GM19463 (cell line): ENCODE results near the gene DSCAM.
"Not testable (repeated sequence)": the region's sequence is repeated elsewhere in the genome, so short reads cannot be mapped to it uniquely, and the experiment has no call there.

ENCODE experiments used
- ATAC-seq: cut with Tn5 transposase; IDR thresholded peaks from one replicate; pipeline ENCODE4 v1.9.1; 2021; ENCODE audit warnings: mild to moderate bottlenecking, moderate library complexity; ENCODE audit not compliant: unreplicated experiment

DSCAM gene

DNA sequence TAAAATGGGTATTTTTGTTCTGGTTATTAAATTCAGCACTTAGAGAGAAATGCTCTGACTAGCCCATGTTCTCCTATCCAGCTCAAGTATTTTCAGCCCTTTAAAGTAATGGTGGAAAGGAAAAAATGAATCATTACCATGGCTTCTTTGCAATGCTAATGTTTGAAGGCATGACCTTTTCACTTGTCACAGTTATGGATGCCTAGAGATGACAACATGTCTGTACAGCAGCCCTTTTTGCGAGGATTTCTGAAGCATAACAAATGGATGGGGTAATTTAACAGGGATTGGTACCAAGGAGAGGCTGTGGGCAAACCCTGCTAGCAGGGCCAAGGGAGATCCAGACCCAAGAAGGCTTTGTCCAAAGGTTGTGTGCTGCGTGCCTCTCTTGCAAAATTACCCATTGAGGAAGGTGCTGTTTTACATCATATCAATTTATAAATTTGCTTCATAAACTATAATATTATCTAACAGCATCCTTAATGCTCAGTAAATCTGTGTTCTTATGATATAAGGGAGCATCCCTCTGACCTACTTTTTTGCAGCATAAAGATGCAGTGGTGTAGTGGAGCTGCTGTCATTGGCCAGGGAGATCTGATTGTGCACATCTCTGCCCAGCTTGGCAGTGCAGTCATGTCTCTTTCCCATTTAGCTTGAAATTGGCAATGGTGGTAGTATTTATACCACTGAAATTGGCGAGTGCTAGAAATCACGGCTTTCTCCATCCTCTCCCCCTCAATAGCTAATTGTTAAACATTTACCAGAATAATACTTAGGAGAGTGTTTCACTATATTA, 652.6 kb downstream of the DSCAM start:
- ATAC-seq = no peak

- no peak for ATAC-seq
These were observed 655.3 kb downstream of the DSCAM start for GRCh38 chr21:40191616-40192015.

DNA sequence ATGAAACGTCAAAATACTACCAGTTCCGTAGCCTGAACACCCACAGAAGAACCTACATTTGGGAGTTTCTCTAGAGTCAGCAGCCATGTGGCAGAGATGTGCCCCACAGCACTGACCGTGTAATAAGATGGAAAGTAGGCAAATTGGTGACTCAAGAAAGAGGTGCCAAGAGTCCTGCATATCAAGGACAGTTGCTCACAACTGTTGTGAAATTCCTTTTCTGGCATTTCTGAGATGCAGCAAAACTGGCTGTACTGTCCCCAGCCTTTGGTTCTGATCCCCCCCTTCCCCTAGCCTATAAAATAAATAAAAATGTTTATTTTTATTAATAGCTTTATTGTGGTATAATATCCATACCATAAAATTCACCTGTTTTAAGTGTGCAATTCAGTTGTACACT, 655.8 kb downstream of the DSCAM start:
- no peak for ATAC-seq

GRCh38 chr21:40187946-40188654, 658.9 kb downstream of the DSCAM start:
- no peak for ATAC-seq

DNA sequence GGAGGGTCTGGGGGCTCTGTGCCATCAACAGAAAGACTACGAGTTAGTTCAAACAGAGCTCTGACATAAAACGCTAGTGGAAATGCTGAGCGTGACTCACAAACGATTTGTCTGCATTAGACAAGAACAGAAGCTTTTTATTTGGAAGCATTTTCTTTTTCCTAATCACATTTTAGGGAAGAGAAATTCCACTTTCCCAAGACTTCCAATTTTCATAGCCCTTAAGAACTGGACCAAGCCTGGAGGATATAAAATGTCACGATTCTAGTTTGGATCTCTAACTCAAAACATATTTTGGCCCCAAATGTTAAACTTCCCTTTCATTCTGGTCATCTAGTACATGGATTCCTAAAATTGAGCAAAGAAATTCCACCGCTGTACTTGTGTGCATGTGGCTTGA, 659.7 kb downstream of the DSCAM start:
- ATAC-seq = no peak

DNA sequence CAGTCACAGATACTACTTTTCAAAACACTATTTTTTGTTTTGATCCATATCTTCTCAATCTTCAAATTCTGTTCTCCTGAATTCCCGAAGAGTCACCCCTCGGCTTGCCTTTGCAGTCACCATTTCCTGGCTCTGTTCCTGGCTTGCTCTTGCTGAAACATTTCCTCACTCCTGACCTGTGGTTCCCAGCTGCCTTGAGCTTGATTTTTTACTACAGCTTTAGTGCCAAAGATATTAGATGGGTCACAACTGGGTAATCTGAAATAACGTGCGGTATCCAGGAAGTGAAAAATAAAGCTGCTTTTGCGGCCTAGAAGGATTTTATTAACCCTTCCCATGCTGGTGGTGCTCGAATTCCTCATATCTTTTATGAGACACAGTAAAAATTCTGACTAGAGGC, 660.9 kb downstream of the DSCAM start:
- ATAC-seq = no peak

GRCh38 chr21:40185208-40185607, 661.8 kb downstream of the DSCAM start:
- ATAC-seq = no peak

DNA sequence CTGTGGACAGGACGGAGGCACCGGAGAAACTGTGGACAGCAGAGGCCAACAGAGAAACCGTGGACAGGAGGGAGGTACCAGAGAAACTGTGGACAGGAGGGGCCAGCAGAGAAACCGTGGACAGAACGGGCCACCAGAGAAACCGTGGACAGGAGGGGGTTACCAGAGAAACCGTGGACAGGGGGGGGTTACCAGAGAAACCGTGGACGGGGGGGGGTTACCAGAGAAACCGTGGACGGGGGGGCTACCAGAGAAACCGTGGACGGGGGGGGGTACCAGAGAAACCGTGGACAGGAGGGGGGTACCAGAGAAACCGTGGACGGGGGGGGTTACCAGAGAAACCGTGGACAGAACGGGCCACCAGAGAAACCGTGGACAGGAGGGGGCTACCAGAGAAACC, 664.5 kb downstream of the DSCAM start:
- ATAC-seq = not testable (repeated sequence)

- ATAC-seq = no peak
These were observed 667.8 kb downstream of the DSCAM start for GRCh38 chr21:40179166-40179565.

DNA sequence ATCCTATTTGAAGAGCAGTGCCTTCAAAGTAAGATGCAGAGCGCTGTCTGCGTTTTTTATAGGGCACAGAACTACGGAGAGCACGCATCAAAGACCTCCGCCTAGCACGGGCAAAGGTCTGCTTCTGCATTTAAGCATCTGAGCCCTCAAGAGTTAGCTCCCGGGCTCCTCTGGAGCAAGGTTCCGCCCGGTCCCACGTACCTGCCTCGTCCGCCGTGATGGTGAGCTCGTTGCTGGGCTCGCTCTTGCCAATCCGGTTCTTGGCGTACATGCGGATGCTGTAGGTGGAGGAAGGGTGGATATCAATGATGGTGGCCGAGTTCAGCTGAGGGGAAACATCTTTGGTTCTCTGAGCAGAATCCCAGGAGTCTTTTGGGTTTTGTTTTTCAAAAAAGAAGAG, 668.2 kb downstream of the DSCAM start:
- ATAC-seq = no peak

DNA sequence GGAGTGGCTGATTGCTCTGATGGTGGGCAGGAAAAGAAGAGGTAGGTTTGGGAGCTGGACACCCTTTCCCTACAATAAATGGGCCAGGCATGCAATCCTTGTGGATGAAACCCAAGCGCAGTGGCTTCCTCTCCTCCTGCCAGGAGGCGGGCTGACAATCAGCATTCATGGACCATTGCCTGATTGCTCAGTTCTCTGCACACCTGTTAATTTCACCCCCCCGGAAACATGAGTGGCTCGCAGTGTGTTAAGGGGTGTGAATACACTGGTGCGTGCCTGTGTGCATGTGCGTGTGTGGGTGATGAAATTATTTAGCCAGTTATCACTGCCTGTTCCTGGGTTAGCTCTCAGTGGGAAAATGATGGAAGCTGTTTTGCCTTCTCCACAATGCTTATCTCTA, 669.0 kb downstream of the DSCAM start:
- no peak for ATAC-seq

DNA sequence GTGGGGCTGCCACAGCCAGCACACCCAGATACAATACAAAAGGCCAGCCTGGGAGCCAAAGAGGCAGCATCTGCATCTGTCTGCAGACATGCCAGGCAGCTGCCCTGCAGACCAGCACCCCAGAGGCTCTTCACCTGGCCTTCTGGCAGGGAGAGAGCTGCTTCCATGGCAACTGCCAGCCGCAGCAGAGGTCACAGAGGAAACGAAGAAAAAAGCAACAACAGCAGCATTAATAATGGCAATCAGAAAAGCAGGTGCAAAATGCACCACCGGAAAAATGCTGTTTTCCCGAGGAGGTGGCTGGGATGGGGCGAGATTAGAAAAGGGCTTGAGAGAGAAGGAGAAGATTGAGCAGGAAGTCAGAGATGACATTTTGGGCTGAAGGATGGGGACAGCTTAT, 670.2 kb downstream of the DSCAM start:
- ATAC-seq = no peak

DNA sequence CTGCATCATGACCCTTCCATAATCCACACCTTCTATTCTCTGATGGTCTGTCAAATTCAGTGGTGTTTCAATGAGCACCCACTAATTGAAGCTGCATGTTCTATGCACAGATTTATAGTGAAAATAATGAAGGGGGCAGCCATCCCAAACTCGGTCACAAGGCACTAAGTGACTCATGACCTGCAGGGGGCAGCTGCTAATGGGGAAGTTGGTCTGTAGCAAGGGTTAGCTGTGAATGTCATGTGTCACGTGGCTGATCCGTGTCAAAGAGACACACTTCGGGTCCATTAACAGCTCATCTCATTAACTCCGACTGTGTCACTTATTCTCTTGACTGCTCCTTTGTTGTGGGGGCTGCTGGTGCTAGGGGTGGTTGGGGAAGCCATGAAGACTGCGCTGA, 673.1 kb downstream of the DSCAM start:
- no peak for ATAC-seq

- ATAC-seq = no peak
These were observed 677.0 kb downstream of the DSCAM start for GRCh38 chr21:40169971-40170370.

DNA sequence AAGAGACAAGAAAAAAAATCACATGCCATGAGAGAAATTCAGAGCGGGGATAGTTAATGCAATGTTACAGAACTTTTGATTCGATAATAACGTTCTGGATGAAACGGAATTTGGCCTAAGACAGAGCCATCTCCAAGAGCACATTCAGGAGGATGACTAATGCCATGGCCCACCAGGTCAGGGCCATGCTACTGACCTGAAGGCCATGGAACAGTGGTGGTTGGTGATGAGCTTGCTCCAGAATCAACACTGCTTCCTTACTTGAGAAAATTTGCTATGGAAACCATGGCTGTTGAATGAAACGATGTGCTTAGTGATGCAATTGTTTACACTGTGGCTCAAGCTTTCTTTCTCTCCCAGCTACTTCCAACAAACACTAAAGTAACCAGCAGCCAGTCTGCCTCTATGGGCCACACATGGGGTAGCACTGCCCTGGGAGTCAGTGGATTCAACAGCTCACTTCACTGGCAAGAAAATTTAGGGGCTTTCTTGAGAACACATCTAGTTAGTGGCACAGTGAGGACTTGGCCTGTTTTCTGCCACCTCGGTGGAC, 680.6 kb downstream of the DSCAM start:
- no peak for ATAC-seq

DNA sequence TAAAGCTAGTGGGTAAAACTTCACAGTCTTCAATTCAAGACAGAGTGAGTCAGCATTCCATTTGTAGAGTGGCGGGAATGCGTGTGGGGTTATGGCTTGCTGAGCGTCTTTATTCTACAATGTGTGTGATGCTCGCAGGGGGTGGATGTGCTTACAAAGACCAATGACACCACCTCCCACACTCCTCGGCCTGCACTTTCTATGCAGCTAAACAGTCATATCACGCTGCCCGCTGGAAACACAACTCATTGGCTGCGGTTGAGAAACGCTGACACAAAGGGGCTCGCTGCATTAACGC, 681.2 kb downstream of the DSCAM start:
- no peak for ATAC-seq

DNA sequence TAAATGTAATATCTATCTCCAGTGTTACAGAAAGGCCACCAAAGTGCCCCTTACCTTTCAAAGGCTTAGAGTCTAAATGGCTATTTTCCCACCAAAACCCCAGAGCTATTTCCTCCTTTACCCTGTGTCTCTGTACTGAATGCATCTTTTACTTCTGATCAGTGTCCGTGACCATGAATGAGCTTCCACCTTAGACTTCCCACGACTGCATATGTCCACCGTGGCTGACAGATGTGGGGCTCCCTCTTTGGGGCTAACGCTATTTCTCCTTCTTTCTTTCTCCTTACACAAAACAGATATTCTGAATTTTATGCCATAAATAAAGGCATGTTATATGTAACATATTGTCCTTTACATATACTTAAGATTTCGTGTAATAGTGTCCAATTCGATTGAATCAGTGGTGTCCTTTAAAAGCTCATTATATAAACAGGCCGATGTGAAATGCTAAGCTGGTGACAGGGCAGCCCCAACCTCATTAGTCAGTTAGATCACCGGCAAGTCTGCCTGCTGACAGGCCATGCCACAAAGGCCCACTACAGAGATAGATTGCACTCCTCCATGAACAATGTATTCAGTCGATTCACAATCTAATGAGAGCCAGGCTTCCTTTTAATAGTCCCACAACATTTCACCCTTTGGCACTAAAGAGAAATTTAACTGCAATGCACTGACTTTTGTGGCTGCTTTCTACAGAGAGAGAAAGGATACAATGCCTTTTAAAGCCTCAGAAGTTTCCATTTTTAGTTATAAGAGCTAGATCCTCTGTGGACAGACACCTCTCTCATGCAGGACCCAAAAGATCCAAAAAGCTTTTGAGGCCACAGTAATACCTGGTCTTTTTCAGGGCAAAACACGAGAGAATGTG, 681.8 kb downstream of the DSCAM start:
- ATAC-seq = no peak

- no peak for ATAC-seq
These were observed 684.9 kb downstream of the DSCAM start for GRCh38 chr21:40162075-40162474.

- no peak for ATAC-seq
These were observed 686.0 kb downstream of the DSCAM start for GRCh38 chr21:40160911-40161310.

DNA sequence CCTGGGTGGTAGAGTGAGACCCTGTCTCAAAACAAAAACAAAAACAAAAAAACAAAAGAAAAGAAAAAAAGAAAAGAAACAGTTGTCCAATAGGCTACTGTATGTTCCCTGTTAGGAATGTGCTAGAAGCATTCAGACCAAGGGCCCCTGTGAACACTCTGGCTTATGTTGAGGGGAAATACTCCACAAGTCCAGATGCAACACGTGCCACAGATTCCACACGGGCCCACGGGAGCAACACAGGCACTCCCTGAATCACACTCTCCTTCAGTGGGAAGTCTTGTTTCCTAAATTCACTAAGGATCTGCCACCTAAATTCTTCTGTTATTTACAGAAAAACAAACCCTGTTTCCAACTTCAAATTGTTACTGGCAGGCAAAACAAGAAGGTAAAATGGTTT, 688.6 kb downstream of the DSCAM start:
- ATAC-seq = no peak

DNA sequence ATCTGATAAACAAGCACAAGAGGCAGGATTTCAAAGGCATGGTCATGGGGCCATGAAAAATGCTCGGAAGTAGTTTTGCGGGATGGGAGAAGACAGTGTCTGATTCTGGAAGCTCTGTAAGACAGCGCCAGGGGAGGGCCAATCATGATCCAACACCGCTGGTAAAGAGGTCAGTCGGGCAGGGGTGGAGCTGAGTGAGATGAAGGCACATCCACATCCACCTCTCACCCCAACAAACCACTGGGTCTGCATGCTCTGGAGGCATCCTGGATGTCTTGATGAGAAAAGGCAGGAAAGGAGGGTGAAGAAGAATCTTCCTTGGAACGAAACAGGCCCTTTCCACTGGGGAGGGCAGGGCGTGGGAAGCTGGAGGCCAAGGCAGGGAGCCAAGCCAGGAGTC, 691.4 kb downstream of the DSCAM start:
- no peak for ATAC-seq

DNA sequence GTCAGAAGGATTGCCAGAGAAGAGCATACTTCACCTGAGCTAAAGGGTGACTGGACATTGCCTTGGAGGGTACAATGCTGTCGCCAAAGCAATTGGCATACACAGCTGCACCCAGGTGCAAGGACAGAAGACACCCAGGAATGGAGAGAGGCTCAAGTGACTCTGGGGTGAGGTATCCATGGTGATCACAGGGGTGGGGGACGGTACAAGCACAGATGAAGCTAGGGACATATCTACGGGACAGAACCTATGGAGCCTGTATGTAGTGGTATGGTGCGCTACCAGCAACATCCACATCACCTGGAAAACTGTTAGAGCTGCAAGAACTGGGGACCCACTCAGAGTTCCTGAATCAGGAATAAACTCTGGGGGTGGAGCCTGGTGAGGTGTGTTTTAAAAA, 693.6 kb downstream of the DSCAM start:
- ATAC-seq = no peak
